ENCODE data around the gene MARCHF11. TPM values are rescaled to one million over a fixed set of nuclear protein-coding genes. Genes with fewer than 3 reads are reported as not detected.

The MARCHF11 gene
- total and polyA plus RNA-seq, 9 donors = 0.24 to 0.27 (median 0.25) TPM; not detected in 5

DNA sequence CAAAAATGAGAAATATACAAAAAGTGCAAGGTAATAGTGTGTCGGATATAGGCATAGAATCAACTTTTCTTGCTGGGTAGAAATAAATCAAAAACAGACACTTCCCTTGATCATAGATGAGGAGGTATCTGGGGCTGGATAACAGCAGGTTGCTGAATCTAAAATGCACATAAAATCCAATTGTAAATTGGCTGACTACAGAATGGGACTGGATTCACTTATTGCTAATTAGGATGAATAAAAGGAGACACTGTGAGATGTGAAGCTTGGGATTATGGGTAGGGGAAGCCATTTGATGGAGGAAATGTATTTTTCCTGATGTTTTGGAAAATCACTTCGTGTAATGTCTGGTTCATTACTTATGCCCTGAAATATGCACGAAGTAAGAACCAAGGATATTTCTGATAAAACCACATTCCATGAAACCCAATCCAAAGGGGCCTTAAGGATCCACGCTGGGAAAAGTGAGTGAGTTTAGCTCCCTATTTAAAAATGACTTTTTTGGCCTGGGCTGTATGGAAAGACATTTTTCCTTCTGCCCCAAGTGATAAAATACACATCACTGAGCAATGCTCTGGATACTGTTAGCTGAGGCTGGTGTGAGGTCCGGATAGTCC is 136.1 kb downstream of the MARCHF11 start:
- intact Hi-C loops (cut with DNase I) = no loop called here
- DNase-seq = no peak
- Histone ChIP-seq H3K36me3 (no peaks in the 10 kb centered on the region), H3K27ac (no peak overlapping the region), H3K9me3 (no peaks in the 10 kb centered on the region), H3K4me1 (ENCODE audit: insufficient read depth) (no peaks in the 10 kb centered on the region), H3K27me3 (no peaks in the 10 kb centered on the region), H3K4me3 (no peak overlapping the region)
- 56 to 70% (median 67%) methylated on average over 5 of the region's 5 CpGs for WGBS, 3 donors
- no peak for TF ChIP-seq EP300 (IDR thresholded peaks at IDR 0.05)
- TF ChIP-seq POLR2A (IDR thresholded peaks at IDR 0.05) = no peak
- TF ChIP-seq, protein P1, sequence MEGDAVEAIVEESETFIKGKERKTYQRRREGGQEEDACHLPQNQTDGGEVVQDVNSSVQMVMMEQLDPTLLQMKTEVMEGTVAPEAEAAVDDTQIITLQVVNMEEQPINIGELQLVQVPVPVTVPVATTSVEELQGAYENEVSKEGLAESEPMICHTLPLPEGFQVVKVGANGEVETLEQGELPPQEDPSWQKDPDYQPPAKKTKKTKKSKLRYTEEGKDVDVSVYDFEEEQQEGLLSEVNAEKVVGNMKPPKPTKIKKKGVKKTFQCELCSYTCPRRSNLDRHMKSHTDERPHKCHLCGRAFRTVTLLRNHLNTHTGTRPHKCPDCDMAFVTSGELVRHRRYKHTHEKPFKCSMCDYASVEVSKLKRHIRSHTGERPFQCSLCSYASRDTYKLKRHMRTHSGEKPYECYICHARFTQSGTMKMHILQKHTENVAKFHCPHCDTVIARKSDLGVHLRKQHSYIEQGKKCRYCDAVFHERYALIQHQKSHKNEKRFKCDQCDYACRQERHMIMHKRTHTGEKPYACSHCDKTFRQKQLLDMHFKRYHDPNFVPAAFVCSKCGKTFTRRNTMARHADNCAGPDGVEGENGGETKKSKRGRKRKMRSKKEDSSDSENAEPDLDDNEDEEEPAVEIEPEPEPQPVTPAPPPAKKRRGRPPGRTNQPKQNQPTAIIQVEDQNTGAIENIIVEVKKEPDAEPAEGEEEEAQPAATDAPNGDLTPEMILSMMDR (IDR thresholded peaks at IDR 0.05) = no peak

DNA sequence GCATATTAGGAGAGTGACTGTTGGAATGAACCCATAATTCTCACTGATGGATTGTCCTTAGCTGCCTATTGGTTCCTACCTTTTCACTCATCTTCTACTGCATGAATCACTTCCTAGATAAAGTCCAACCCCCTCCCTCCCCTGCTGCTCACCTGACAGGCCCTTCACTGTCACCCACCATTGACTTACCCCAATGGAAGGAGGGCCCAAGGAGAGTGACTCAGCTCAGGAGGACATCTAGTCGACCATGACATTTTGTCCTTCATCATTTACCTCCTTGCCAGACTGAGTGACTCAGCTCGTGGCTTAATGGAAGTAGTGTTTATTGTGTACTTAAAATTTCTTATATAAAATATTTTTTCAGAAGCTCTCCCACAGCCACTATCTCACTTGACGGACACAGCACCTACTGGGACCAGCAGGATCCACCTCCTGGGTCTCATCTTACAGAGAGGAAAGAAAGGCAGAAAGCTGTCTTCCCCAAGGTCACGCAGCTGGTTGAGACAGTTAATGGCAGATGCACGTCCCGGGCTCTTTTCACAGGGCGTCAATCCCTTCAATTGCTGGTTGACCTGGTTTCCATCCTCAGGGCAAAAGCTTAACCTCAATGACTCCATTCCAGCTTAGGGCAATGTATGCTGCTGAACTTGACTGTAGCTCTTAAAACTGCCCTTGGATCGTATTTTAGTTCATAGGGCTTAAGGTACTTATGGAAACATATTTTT is 142.3 kb downstream of the MARCHF11 start:
- Histone ChIP-seq H3K4me3 (no peak overlapping the region), H3K9me3 (no peaks in the 10 kb centered on the region), H3K36me3 (no peaks in the 10 kb centered on the region), H3K27ac (no peak overlapping the region), H3K4me1 (ENCODE audit: insufficient read depth) (no peaks in the 10 kb centered on the region), H3K27me3 (no peaks in the 10 kb centered on the region)
- intact Hi-C loops (cut with DNase I) = no loop called here
- TF ChIP-seq, protein P1 (IDR thresholded peaks at IDR 0.05) = no peak
- no peak for TF ChIP-seq POLR2A (IDR thresholded peaks at IDR 0.05)
- TF ChIP-seq EP300 (IDR thresholded peaks at IDR 0.05) = no peak
- no peak for DNase-seq
- WGBS, 3 donors = 64 to 72% (median 66%) methylated on average over 8 of the region's 8 CpGs

DNA sequence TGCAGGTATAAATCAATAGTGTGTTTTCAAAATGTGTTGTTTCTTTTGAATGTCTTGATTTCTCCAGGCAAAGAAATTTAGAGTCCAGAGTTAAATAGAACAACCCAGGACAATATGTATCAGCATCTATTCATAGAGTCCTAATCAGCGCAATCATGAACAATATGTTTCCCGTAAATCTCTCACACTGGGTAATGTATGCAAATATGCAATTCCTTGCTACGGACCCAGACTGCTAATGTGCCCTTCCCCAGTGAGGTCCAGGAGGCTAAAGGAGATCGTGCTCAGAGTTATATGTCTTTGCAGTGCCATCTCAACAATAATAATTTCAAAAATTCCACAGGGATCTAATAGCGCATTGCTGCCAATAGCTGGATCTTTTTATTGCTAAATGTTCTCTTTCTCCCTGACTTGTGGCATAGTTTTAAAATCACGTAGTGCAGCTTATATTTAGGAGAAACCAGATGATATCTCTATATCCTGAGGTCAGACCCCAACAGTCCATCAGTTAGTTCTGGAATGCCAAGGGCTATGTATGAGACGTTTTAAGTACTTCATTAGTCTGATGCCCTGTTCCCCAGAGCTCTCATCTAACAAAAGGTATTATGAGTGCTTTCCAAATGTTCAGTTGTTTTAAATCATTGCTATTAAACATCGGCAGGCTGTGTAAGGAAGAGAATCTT is 145.1 kb downstream of the MARCHF11 start:
- no peaks in the 10 kb centered on the region for H3K27me3 ChIP-seq
- H3K36me3 ChIP-seq = no peaks in the 10 kb centered on the region
- intact Hi-C loops (cut with DNase I) = no loop called here
- H3K9me3 ChIP-seq = no peaks in the 10 kb centered on the region
- H3K4me1 ChIP-seq (ENCODE audit: insufficient read depth) = no peaks in the 10 kb centered on the region
- no peak overlapping the region for H3K4me3 ChIP-seq
- WGBS, 3 donors = 65 to 75% (median 73%) methylated on average over 8 of the region's 8 CpGs
- no peak for DNase-seq
- TF ChIP-seq, protein P1 (IDR thresholded peaks at IDR 0.05) = no peak
- TF ChIP-seq EP300 (IDR thresholded peaks at IDR 0.05) = no peak
- TF ChIP-seq POLR2A (IDR thresholded peaks at IDR 0.05) = no peak
- no peak overlapping the region for H3K27ac ChIP-seq

DNA sequence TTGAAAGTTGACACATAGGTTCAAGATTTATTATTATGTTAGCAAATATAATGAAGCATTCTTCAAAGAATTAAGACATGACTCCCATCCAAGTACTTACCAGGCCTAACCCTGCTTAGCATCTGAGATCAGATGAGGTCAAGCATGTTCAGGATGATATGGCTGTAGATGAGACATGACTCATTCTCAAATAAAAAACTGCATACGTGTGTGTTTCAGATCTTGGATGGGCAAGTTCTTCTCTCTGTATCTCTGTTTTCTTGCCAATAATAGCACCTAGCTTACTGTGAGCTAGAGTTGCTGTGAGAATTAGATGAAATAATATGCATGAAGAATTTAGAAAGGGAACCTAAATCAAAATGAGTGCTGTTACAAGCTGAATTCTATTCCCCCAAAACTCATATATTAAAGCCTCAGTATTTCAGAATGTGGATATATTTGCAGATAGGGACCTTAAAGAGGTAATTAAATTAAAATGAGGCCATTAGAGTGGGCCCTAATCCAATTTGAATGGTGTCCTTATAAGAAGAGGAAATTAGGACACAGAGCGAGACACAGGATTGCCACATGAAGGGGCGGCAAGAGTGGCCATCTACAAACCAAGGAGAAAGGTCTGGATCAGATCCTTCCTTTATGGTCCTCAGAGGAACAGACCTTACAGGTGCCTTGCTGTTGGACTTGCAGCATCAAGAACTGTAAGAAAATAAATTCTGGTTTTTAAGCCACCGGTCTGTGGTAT is 146.2 kb downstream of the MARCHF11 start:
- 92 to 94% (median 92%) methylated on average over 4 of the region's 4 CpGs for WGBS, 3 donors
- Histone ChIP-seq H3K4me3 (no peak overlapping the region), H3K27me3 (no peaks in the 10 kb centered on the region), H3K27ac (no peak overlapping the region), H3K4me1 (ENCODE audit: insufficient read depth) (no peaks in the 10 kb centered on the region), H3K36me3 (no peaks in the 10 kb centered on the region), H3K9me3 (no peaks in the 10 kb centered on the region)
- TF ChIP-seq EP300 (IDR thresholded peaks at IDR 0.05) (no peak), POLR2A (IDR thresholded peaks at IDR 0.05) (no peak)
- TF ChIP-seq, protein P1 (IDR thresholded peaks at IDR 0.05) = no peak
- intact Hi-C loops (cut with DNase I) = no loop called here
- DNase-seq = no peak

All from ovary (tissue), 9 donors.